ENCODE measurements around the gene CARD14.

CARD14 gene

GRCh38 chr17:80169784-80170500 is at the start of gene CARD14:
Gene CARD14, plus strand, starts transcription at chr17:80170030. Its CDS starts 11,409 bp downstream, at chr17:80181439.
- in situ Hi-C loops (cut with MboI; ENCODE audit: low sequenced_read_pairs): no loop called here

- in situ Hi-C loops (cut with MboI; ENCODE audit: low sequenced_read_pairs): no loop called here
Measured at GRCh38 chr17:80122026-80122575, 47.7 kb upstream of the CARD14 start.

GRCh38 chr17:80122926-80123505 is 46.8 kb upstream of the CARD14 start:
- in situ Hi-C loops (cut with MboI; ENCODE audit: low sequenced_read_pairs): no loop called here

- in situ Hi-C loops (cut with MboI; ENCODE audit: low sequenced_read_pairs): no loop called here
Measured at GRCh38 chr17:80123791-80124190, 46.0 kb upstream of the CARD14 start.

GRCh38 chr17:80124351-80124981 is 45.4 kb upstream of the CARD14 start:
- in situ Hi-C loops (cut with MboI; ENCODE audit: low sequenced_read_pairs): no loop called here

- in situ Hi-C loops (cut with MboI; ENCODE audit: low sequenced_read_pairs): no loop called here
Measured at GRCh38 chr17:80125656-80126448, 44.0 kb upstream of the CARD14 start.

- in situ Hi-C loops (cut with MboI; ENCODE audit: low sequenced_read_pairs): no loop called here
Measured at GRCh38 chr17:80126449-80126715, 43.4 kb upstream of the CARD14 start.

- in situ Hi-C loops (cut with MboI; ENCODE audit: low sequenced_read_pairs): no loop called here
Measured at GRCh38 chr17:80129006-80129565, 40.7 kb upstream of the CARD14 start.

GRCh38 chr17:80130992-80131391 is 38.8 kb upstream of the CARD14 start:
- in situ Hi-C loops (cut with MboI; ENCODE audit: low sequenced_read_pairs): no loop called here

GRCh38 chr17:80132906-80133625 is 36.8 kb upstream of the CARD14 start:
- in situ Hi-C loops (cut with MboI; ENCODE audit: low sequenced_read_pairs): no loop called here

GRCh38 chr17:80133626-80133970 is 36.2 kb upstream of the CARD14 start:
- in situ Hi-C loops (cut with MboI; ENCODE audit: low sequenced_read_pairs): no loop called here

- in situ Hi-C loops (cut with MboI; ENCODE audit: low sequenced_read_pairs): no loop called here
Measured at GRCh38 chr17:80137131-80137530, 32.7 kb upstream of the CARD14 start.

GRCh38 chr17:80138856-80139426 is 30.9 kb upstream of the CARD14 start:
- in situ Hi-C loops (cut with MboI; ENCODE audit: low sequenced_read_pairs): no loop called here

- in situ Hi-C loops (cut with MboI; ENCODE audit: low sequenced_read_pairs): no loop called here
Measured at GRCh38 chr17:80141463-80142165, 28.2 kb upstream of the CARD14 start.

- in situ Hi-C loops (cut with MboI; ENCODE audit: low sequenced_read_pairs): no loop called here
Measured at GRCh38 chr17:80142929-80143328, 26.9 kb upstream of the CARD14 start.

- in situ Hi-C loops (cut with MboI; ENCODE audit: low sequenced_read_pairs): no loop called here
Measured at GRCh38 chr17:80145076-80146075, 24.5 kb upstream of the CARD14 start.

- in situ Hi-C loops (cut with MboI; ENCODE audit: low sequenced_read_pairs): no loop called here
Measured at GRCh38 chr17:80146121-80147034, 23.5 kb upstream of the CARD14 start.
